ENCODE results near the gene COA7. TPM values are rescaled to one million over a fixed set of nuclear protein-coding genes. Genes with fewer than 3 reads are reported as not detected.

Gene COA7
- total RNA-seq, 1 experiment from 2014 or later: 43.7 TPM

DNA sequence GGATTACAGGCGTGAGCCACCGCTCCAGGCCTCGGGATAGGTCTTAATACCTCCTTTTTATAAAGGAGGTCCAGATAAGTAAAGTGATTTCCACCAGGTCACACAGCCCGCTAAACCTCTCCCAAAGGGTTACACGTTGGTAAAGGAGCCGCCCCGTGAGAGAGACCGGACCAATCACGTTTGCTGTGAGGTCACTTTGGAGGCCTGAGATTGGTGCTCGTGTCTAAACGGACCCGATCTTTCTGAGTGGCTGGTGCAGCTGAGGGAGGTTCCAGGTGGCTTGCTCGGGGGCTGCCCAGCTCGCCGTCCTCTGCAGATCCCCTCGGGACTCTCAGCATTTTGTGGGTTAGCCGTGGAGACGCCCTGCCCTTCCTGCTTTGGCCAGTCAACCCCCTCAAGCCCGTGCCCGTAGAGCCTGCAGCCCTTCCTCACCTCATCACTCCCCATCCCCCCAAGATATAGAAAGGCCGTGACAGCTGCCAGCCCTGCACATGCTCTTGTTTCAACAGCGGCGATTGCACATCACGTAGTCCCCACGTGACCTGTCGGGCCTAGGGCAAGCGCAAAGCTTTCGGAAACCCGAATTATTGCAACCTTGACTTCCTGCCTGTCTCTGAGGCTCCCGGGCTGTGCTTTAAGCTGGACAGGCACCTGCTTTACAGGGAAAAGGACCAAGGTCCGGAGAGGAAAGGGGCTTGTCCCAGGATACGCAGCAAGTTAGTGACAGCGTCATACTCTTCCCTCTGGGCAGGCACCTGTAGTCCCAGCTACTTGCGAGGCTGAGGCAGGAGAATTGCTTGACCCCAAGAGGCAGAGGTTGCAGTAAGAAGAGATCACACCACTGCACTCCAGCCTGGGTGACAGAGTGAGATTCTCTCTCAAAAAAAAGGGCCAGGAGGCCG is 5.0 kb upstream of the COA7 start:
- ATAC-seq: peak; percentile 94
- no peak for TF ChIP-seq GRHL2 (CRISPR knock-in tag; IDR thresholded peaks at IDR 0.05; ENCODE audit: insufficient replicate concordance, severe bottlenecking)
- TF ChIP-seq RORB (CRISPR knock-in tag; IDR thresholded peaks at IDR 0.05): no peak
- TF ChIP-seq, protein P1, sequence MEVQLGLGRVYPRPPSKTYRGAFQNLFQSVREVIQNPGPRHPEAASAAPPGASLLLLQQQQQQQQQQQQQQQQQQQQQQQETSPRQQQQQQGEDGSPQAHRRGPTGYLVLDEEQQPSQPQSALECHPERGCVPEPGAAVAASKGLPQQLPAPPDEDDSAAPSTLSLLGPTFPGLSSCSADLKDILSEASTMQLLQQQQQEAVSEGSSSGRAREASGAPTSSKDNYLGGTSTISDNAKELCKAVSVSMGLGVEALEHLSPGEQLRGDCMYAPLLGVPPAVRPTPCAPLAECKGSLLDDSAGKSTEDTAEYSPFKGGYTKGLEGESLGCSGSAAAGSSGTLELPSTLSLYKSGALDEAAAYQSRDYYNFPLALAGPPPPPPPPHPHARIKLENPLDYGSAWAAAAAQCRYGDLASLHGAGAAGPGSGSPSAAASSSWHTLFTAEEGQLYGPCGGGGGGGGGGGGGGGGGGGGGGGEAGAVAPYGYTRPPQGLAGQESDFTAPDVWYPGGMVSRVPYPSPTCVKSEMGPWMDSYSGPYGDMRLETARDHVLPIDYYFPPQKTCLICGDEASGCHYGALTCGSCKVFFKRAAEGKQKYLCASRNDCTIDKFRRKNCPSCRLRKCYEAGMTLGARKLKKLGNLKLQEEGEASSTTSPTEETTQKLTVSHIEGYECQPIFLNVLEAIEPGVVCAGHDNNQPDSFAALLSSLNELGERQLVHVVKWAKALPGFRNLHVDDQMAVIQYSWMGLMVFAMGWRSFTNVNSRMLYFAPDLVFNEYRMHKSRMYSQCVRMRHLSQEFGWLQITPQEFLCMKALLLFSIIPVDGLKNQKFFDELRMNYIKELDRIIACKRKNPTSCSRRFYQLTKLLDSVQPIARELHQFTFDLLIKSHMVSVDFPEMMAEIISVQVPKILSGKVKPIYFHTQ (CRISPR knock-in tag; IDR thresholded peaks at IDR 0.05): no peak
- TF ChIP-seq, protein P2, sequence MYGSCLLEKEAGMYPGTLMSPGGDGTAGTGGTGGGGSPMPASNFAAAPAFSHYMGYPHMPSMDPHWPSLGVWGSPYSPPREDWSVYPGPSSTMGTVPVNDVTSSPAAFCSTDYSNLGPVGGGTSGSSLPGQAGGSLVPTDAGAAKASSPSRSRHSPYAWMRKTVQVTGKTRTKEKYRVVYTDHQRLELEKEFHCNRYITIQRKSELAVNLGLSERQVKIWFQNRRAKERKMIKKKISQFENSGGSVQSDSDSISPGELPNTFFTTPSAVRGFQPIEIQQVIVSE (CRISPR knock-in tag; IDR thresholded peaks at IDR 0.05; ENCODE audit: borderline replicate concordance): no peak
- peak; percentile 70 for TF ChIP-seq NFYB (CRISPR knock-in tag; conservative IDR thresholded peaks at IDR 0.05; ENCODE audit: low read depth)
- TF ChIP-seq CBFB (CRISPR knock-in tag; IDR thresholded peaks at IDR 0.05; ENCODE audit: low read depth): no peak
- TF ChIP-seq ZNF263 (CRISPR knock-in tag; IDR thresholded peaks at IDR 0.05; ENCODE audit: low read depth): no peak
- TF ChIP-seq, protein P3, sequence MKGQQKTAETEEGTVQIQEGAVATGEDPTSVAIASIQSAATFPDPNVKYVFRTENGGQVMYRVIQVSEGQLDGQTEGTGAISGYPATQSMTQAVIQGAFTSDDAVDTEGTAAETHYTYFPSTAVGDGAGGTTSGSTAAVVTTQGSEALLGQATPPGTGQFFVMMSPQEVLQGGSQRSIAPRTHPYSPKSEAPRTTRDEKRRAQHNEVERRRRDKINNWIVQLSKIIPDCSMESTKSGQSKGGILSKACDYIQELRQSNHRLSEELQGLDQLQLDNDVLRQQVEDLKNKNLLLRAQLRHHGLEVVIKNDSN (CRISPR knock-in tag; IDR thresholded peaks at IDR 0.05): peak; percentile 96
- no peak for TF ChIP-seq FOXJ3 (CRISPR knock-in tag; IDR thresholded peaks at IDR 0.05; ENCODE audit: borderline replicate concordance)
- TF ChIP-seq GABPB1 (CRISPR knock-in tag; IDR thresholded peaks at IDR 0.05): peak; percentile 90
- TF ChIP-seq, protein P4, sequence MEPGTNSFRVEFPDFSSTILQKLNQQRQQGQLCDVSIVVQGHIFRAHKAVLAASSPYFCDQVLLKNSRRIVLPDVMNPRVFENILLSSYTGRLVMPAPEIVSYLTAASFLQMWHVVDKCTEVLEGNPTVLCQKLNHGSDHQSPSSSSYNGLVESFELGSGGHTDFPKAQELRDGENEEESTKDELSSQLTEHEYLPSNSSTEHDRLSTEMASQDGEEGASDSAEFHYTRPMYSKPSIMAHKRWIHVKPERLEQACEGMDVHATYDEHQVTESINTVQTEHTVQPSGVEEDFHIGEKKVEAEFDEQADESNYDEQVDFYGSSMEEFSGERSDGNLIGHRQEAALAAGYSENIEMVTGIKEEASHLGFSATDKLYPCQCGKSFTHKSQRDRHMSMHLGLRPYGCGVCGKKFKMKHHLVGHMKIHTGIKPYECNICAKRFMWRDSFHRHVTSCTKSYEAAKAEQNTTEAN (CRISPR knock-in tag; IDR thresholded peaks at IDR 0.05): no peak
- TF ChIP-seq ZBTB21 (CRISPR knock-in tag; IDR thresholded peaks at IDR 0.05; ENCODE audit: borderline replicate concordance): peak; percentile 56; the same call in 1 of the 2 replicates
- TF ChIP-seq, protein P5, sequence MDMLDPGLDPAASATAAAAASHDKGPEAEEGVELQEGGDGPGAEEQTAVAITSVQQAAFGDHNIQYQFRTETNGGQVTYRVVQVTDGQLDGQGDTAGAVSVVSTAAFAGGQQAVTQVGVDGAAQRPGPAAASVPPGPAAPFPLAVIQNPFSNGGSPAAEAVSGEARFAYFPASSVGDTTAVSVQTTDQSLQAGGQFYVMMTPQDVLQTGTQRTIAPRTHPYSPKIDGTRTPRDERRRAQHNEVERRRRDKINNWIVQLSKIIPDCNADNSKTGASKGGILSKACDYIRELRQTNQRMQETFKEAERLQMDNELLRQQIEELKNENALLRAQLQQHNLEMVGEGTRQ (CRISPR knock-in tag; IDR thresholded peaks at IDR 0.05): peak; percentile 95
- TF ChIP-seq, protein P6, sequence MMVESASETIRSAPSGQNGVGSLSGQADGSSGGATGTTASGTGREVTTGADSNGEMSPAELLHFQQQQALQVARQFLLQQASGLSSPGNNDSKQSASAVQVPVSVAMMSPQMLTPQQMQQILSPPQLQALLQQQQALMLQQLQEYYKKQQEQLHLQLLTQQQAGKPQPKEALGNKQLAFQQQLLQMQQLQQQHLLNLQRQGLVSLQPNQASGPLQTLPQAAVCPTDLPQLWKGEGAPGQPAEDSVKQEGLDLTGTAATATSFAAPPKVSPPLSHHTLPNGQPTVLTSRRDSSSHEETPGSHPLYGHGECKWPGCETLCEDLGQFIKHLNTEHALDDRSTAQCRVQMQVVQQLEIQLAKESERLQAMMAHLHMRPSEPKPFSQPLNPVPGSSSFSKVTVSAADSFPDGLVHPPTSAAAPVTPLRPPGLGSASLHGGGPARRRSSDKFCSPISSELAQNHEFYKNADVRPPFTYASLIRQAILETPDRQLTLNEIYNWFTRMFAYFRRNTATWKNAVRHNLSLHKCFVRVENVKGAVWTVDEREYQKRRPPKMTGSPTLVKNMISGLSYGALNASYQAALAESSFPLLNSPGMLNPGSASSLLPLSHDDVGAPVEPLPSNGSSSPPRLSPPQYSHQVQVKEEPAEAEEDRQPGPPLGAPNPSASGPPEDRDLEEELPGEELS (CRISPR knock-in tag; IDR thresholded peaks at IDR 0.05): peak; percentile 71; the same call in 1 of the 2 replicates
- TF ChIP-seq FOXK1 (CRISPR knock-in tag; IDR thresholded peaks at IDR 0.05): peak; percentile 95
- TF ChIP-seq ZNF396 (CRISPR knock-in tag; IDR thresholded peaks at IDR 0.05; ENCODE audit: borderline replicate concordance): no peak
- TF ChIP-seq NR2C2 (CRISPR knock-in tag; IDR thresholded peaks at IDR 0.05): no peak
- TF ChIP-seq FOXP1 (CRISPR knock-in tag; IDR thresholded peaks at IDR 0.05; ENCODE audit: borderline replicate concordance): peak; percentile 57; the same call in 1 of the 2 replicates
- TF ChIP-seq, protein P7, sequence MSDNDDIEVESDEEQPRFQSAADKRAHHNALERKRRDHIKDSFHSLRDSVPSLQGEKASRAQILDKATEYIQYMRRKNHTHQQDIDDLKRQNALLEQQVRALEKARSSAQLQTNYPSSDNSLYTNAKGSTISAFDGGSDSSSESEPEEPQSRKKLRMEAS (CRISPR knock-in tag; IDR thresholded peaks at IDR 0.05): peak; percentile 97
- TF ChIP-seq, protein P8, sequence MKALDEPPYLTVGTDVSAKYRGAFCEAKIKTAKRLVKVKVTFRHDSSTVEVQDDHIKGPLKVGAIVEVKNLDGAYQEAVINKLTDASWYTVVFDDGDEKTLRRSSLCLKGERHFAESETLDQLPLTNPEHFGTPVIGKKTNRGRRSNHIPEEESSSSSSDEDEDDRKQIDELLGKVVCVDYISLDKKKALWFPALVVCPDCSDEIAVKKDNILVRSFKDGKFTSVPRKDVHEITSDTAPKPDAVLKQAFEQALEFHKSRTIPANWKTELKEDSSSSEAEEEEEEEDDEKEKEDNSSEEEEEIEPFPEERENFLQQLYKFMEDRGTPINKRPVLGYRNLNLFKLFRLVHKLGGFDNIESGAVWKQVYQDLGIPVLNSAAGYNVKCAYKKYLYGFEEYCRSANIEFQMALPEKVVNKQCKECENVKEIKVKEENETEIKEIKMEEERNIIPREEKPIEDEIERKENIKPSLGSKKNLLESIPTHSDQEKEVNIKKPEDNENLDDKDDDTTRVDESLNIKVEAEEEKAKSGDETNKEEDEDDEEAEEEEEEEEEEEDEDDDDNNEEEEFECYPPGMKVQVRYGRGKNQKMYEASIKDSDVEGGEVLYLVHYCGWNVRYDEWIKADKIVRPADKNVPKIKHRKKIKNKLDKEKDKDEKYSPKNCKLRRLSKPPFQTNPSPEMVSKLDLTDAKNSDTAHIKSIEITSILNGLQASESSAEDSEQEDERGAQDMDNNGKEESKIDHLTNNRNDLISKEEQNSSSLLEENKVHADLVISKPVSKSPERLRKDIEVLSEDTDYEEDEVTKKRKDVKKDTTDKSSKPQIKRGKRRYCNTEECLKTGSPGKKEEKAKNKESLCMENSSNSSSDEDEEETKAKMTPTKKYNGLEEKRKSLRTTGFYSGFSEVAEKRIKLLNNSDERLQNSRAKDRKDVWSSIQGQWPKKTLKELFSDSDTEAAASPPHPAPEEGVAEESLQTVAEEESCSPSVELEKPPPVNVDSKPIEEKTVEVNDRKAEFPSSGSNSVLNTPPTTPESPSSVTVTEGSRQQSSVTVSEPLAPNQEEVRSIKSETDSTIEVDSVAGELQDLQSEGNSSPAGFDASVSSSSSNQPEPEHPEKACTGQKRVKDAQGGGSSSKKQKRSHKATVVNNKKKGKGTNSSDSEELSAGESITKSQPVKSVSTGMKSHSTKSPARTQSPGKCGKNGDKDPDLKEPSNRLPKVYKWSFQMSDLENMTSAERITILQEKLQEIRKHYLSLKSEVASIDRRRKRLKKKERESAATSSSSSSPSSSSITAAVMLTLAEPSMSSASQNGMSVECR (CRISPR knock-in tag; IDR thresholded peaks at IDR 0.05; ENCODE audit: borderline replicate concordance): peak; percentile 54; the same call in 1 of the 2 replicates
- peak; percentile 86 for DNase-seq (ENCODE audit: low spot score)
- Mint-ChIP-seq H3K27ac (peak overlapping the region; percentile 42), H3K9me3 (no peaks in the 10 kb centered on the region), H3K36me3 (no peaks in the 10 kb centered on the region), H3K4me3 (peak overlapping the region; percentile 73), H3K4me1 (peaks cover 20% of the 10 kb centered on the region), H3K27me3 (ENCODE audit: low read depth) (peaks cover 15% of the 10 kb centered on the region)
- POLR2A ChIA-PET: interaction anchor here (0.6 to 2.0 kb wide), 6 partner anchors 21 to 867 kb away, joined by 3 to 7 read pairs (median 4); partner anchors contain the start of genes ORC1, PRPF38A and ZYG11B
- CTCF ChIA-PET: interaction anchor here (0.6 to 1.3 kb wide), 7 partner anchors 23 to 732 kb away, joined by 3 to 5 read pairs (median 4); partner anchors contain the start of genes ECHDC2, ZYG11A and ZYG11B
